HG03378 (cell line): Measurements from ENCODE around the gene ACYP2.
A peak's percentile ranks its signal among the peaks of the same experiment; 100 is the strongest.
"Not testable (repeated sequence)": the region's sequence is repeated elsewhere in the genome, so short reads cannot be mapped to it uniquely, and the experiment has no call there.

Source experiments
- ATAC-seq: cut with Tn5 transposase; IDR thresholded peaks from one replicate; pipeline ENCODE4 v1.9.1; 2021; ENCODE audit warnings: mild to moderate bottlenecking, moderate library complexity; ENCODE audit not compliant: unreplicated experiment

ACYP2 gene

GRCh38 chr2:54313147-54313546, 197.7 kb downstream of the ACYP2 start:
- ATAC-seq = no peak

- ATAC-seq = no peak
Observed at GRCh38 chr2:54317973-54318372, 202.6 kb downstream of the ACYP2 start.

GRCh38 chr2:54318821-54319220, 203.4 kb downstream of the ACYP2 start:
- no peak for ATAC-seq

GRCh38 chr2:54321047-54321446, 205.6 kb downstream of the ACYP2 start:
- no peak for ATAC-seq

GRCh38 chr2:54324517-54324916, 209.1 kb downstream of the ACYP2 start:
- ATAC-seq = not testable (repeated sequence)

GRCh38 chr2:54325148-54325547, 209.7 kb downstream of the ACYP2 start:
- ATAC-seq = no peak

- no peak for ATAC-seq
Observed at GRCh38 chr2:54329482-54330161, 214.2 kb downstream of the ACYP2 start.

GRCh38 chr2:54330162-54330925, 214.9 kb downstream of the ACYP2 start:
- ATAC-seq = peak; percentile 95

GRCh38 chr2:54330926-54331835, 215.8 kb downstream of the ACYP2 start:
- ATAC-seq = peak; percentile 17

GRCh38 chr2:54332386-54332785, 217.0 kb downstream of the ACYP2 start:
- no peak for ATAC-seq

GRCh38 chr2:54336136-54336976, 220.9 kb downstream of the ACYP2 start:
- ATAC-seq = no peak

GRCh38 chr2:54336977-54337255, 221.5 kb downstream of the ACYP2 start:
- no peak for ATAC-seq

- ATAC-seq = no peak
Observed at GRCh38 chr2:54341656-54342055, 226.2 kb downstream of the ACYP2 start.

- no peak for ATAC-seq
Observed at GRCh38 chr2:54342603-54343002, 227.2 kb downstream of the ACYP2 start.

GRCh38 chr2:54347622-54348021, 232.2 kb downstream of the ACYP2 start:
- no peak for ATAC-seq

GRCh38 chr2:54348646-54349045, 233.2 kb downstream of the ACYP2 start:
- ATAC-seq = no peak

- no peak for ATAC-seq
Observed at GRCh38 chr2:54350426-54350825, 235.0 kb downstream of the ACYP2 start.

GRCh38 chr2:54353216-54353615, 237.8 kb downstream of the ACYP2 start:
- no peak for ATAC-seq
